ENCODE results near the gene B3GLCT. TPM values are rescaled to one million over a fixed set of nuclear protein-coding genes. Genes with fewer than 3 reads are reported as not detected.
A peak's percentile ranks its signal among the peaks of the same experiment; 100 is the strongest.

Gene B3GLCT
- total and polyA plus RNA-seq, 2 donors (not counting 3 experiments of a cell fraction or from before 2014, with no cell fraction given), result 5.2 to 14.6 TPM

GRCh38 chr13:31357581-31357980, 157.8 kb downstream of the B3GLCT start:
- H3K79me2 ChIP-seq (ENCODE audit: control insufficient read depth, insufficient read depth, low read length), result no peaks in the 10 kb centered on the region
- H3K4me1 ChIP-seq (ENCODE audit: control insufficient read depth, extremely low read depth, insufficient read depth, low read length), result no peaks in the 10 kb centered on the region
- H3K27me3 ChIP-seq (ENCODE audit: control insufficient read depth in 2 of 2, insufficient read depth in 2 of 2, low read length in 2 of 2), result peaks cover 1 to 4% of the 10 kb centered on the region in 2 experiments
- H3K27ac ChIP-seq (ENCODE audit: insufficient read depth, low read depth, low read length), result no peak overlapping the region
- dilution Hi-C loops (cut with MboI; ENCODE audit: extremely low pct_ligation_motif_present, low sequenced_read_pairs) (no loop called here), intact Hi-C loops (cut with micrococcal nuclease) (no loop called here)
- no peaks in the 10 kb centered on the region for H3K36me3 ChIP-seq (ENCODE audit: control insufficient read depth in 2 of 2, extremely low read depth in 1 of 2, insufficient read depth in 2 of 2, low read length in 2 of 2)
- H3K9me3 ChIP-seq (replicated peaks; ENCODE audit: control insufficient read depth, insufficient read depth, low read length), result no peaks in the 10 kb centered on the region
- no peak overlapping the region for H3K4me2 ChIP-seq (ENCODE audit: insufficient read depth, low read length)
- H3K9me1 ChIP-seq (replicated peaks; ENCODE audit: control insufficient read depth, extremely low read depth, insufficient read depth, low read length), result no peaks in the 10 kb centered on the region
- ChIA-PET POLR2A (no interaction called here), CTCF (no interaction called here)
- H3K9ac ChIP-seq (replicated peaks; ENCODE audit: extremely low read depth, insufficient read depth, low read length), result no peak overlapping the region
- no peak for FAIRE-seq
- H4K20me1 ChIP-seq (replicated peaks; ENCODE audit: control insufficient read depth, extremely low read depth, insufficient read depth, low read length), result no peaks in the 10 kb centered on the region
- no TSS peak for BruUV-seq (replicated peaks)
- H3K4me3 ChIP-seq (replicated peaks in 1 of 3; ENCODE audit: insufficient read depth in 1 of 3, low read depth in 1 of 3, low read length in 3 of 3), result no peak overlapping the region
- H2AFZ ChIP-seq (ENCODE audit: low read depth, low read length), result no peak overlapping the region
- no peak for DNase-seq (ENCODE audit: low read depth, low spot score)
- TF ChIP-seq FOS (IDR thresholded peaks at IDR 0.05; ENCODE audit: borderline replicate concordance, insufficient read depth, low read length) (no peak), EZH2 (IDR thresholded peaks at IDR 0.05; ENCODE audit: borderline replicate concordance, low read depth, low read length, severe bottlenecking) (no peak), MYC (IDR thresholded peaks at IDR 0.05; ENCODE audit: low read depth, low read length) (no peak), POLR2AphosphoS5 (IDR thresholded peaks at IDR 0.05; ENCODE audit: insufficient read depth, low read depth, low read length) (no peak), GATA2 (IDR thresholded peaks at IDR 0.05; ENCODE audit: insufficient read depth, insufficient read length, low read depth, low read length) (no peak), JUN (IDR thresholded peaks at IDR 0.05; ENCODE audit: borderline replicate concordance, insufficient read depth, insufficient read length, low read depth) (no peak)

- Histone ChIP-seq H3K9me1 (replicated peaks; ENCODE audit: control insufficient read depth, extremely low read depth, insufficient read depth, low read length) (no peaks in the 10 kb centered on the region), H3K4me2 (ENCODE audit: insufficient read depth, low read length) (no peak overlapping the region), H3K9ac (replicated peaks; ENCODE audit: extremely low read depth, insufficient read depth, low read length) (no peak overlapping the region), H2AFZ (ENCODE audit: low read depth, low read length) (peak overlapping the region; percentile 48), H3K27ac (ENCODE audit: insufficient read depth, low read depth, low read length) (no peak overlapping the region), H4K20me1 (replicated peaks; ENCODE audit: control insufficient read depth, extremely low read depth, insufficient read depth, low read length) (no peaks in the 10 kb centered on the region), H3K27me3 (ENCODE audit: control insufficient read depth in 2 of 2, insufficient read depth in 2 of 2, low read length in 2 of 2) (no peaks in the 10 kb centered on the region), H3K4me3 (replicated peaks in 1 of 3; ENCODE audit: insufficient read depth in 1 of 3, low read depth in 1 of 3, low read length in 3 of 3) (no peak overlapping the region), H3K79me2 (ENCODE audit: control insufficient read depth, insufficient read depth, low read length) (no peaks in the 10 kb centered on the region), H3K9me3 (replicated peaks; ENCODE audit: control insufficient read depth, insufficient read depth, low read length) (no peaks in the 10 kb centered on the region), H3K4me1 (ENCODE audit: control insufficient read depth, extremely low read depth, insufficient read depth, low read length) (no peaks in the 10 kb centered on the region), H3K36me3 (ENCODE audit: control insufficient read depth in 2 of 2, extremely low read depth in 1 of 2, insufficient read depth in 2 of 2, low read length in 2 of 2) (no peaks in the 10 kb centered on the region)
- ChIA-PET POLR2A (no interaction called here), CTCF (no interaction called here)
- BruUV-seq (replicated peaks), result no TSS peak
- peak; percentile 71 for FAIRE-seq
- intact Hi-C loops (cut with micrococcal nuclease), result no loop called here
- DNase-seq (ENCODE audit: low read depth, low spot score), result peak; percentile 61
- TF ChIP-seq POLR2AphosphoS5 (IDR thresholded peaks at IDR 0.05; ENCODE audit: insufficient read depth, low read depth, low read length) (no peak), FOS (IDR thresholded peaks at IDR 0.05; ENCODE audit: borderline replicate concordance, insufficient read depth, low read length) (peak; percentile 41), CTCF (IDR thresholded peaks at IDR 0.05; ENCODE audit: extremely low read depth in 1 of 2, insufficient read depth in 1 of 2, low read depth in 1 of 2, low read length in 2 of 2) (no peak), JUN (IDR thresholded peaks at IDR 0.05; ENCODE audit: borderline replicate concordance, insufficient read depth, insufficient read length, low read depth) (peak; percentile 68)
- dilution Hi-C loops (cut with MboI; ENCODE audit: extremely low pct_ligation_motif_present, low sequenced_read_pairs), result no loop called here
Measured at GRCh38 chr13:31361673-31362072, 161.9 kb downstream of the B3GLCT start.

Data from endothelial cell of umbilical vein (primary cell).